NCI-H526 (cell line): ENCODE data around the gene CSTA.
"Not testable (repeated sequence)": the region's sequence is repeated elsewhere in the genome, so short reads cannot be mapped to it uniquely, and the experiment has no call there.

ENCODE experiments used
- DNase-seq, 2 experiments: peaks; one replicate each; lab custom pipeline; 2025; lab: John Stamatoyannopoulos, UW

Gene CSTA

GRCh38 chr3:122322095-122323075, 2.7 kb upstream of the CSTA start:
- no peak for DNase-seq

- no peak for DNase-seq
Measured at GRCh38 chr3:122325769-122326168, 721 bp downstream of the CSTA start.

- DNase-seq: no peak
Measured at GRCh38 chr3:122331886-122332285, 6.8 kb downstream of the CSTA start.

- DNase-seq: no peak
Measured at GRCh38 chr3:122332551-122332950, 7.5 kb downstream of the CSTA start.

GRCh38 chr3:122342803-122343202, 17.8 kb downstream of the CSTA start:
- no peak for DNase-seq

- DNase-seq: no peak
Measured at GRCh38 chr3:122343654-122344053, 18.6 kb downstream of the CSTA start.

GRCh38 chr3:122349171-122349570, 24.1 kb downstream of the CSTA start:
- DNase-seq: no peak

GRCh38 chr3:122350814-122351418, 25.9 kb downstream of the CSTA start:
- no peak for DNase-seq

- no peak for DNase-seq
Measured at GRCh38 chr3:122351612-122352011, 26.6 kb downstream of the CSTA start.

- DNase-seq: no peak
Measured at GRCh38 chr3:122353215-122353614, 28.2 kb downstream of the CSTA start.

- no peak for DNase-seq
Measured at GRCh38 chr3:122353893-122354401, 28.9 kb downstream of the CSTA start.

GRCh38 chr3:122355612-122356011, 30.6 kb downstream of the CSTA start:
- no peak for DNase-seq

- DNase-seq: peak; percentile 14 to 34
Measured at GRCh38 chr3:122356402-122356801, 31.4 kb downstream of the CSTA start.

- DNase-seq: no peak
Measured at GRCh38 chr3:122357828-122358702, 33.0 kb downstream of the CSTA start.

GRCh38 chr3:122358703-122359032, 33.6 kb downstream of the CSTA start:
- no peak for DNase-seq

- DNase-seq: no peak
Measured at GRCh38 chr3:122362026-122362425, 37.0 kb downstream of the CSTA start.

- DNase-seq: no peak
Measured at GRCh38 chr3:122364490-122364889, 39.4 kb downstream of the CSTA start.

- DNase-seq: no peak
Measured at GRCh38 chr3:122365073-122365472, 40.0 kb downstream of the CSTA start.

- not testable (repeated sequence) for DNase-seq
Measured at GRCh38 chr3:122365582-122366378, 40.7 kb downstream of the CSTA start.

GRCh38 chr3:122366379-122366749, 41.3 kb downstream of the CSTA start:
- DNase-seq: no peak

GRCh38 chr3:122374034-122374433, 49.0 kb downstream of the CSTA start:
- no peak for DNase-seq
